A549 (cell line): ENCODE data around the gene TMEM141.

Experiments used
- KDM1A ChIP-seq: fragments of 200-600 bp; sonication (generic); IDR thresholded peaks from 2 replicates; pipeline ENCODE4 v1.6.1; 2016; ENCODE audit warnings: low read depth, mild to moderate bottlenecking
- MYC ChIP-seq: IDR thresholded peaks from 2 replicates; pipeline ENCODE4 v1.6.1; 2012; ENCODE audit warnings: mild to moderate bottlenecking, inconsistent platforms, low read length, improper control_type of control experiment, borderline replicate concordance
- PHF8 ChIP-seq: fragments of 200-600 bp; sonication (generic); IDR thresholded peaks from 2 replicates; pipeline ENCODE4 v1.6.1; 2016; ENCODE audit warnings: low read depth, mild to moderate bottlenecking, antibody characterized with exemption, moderate library complexity, borderline replicate concordance
- POLR2A ChIP-seq: IDR thresholded peaks from 2 replicates; pipeline ENCODE4 v1.6.1; 2012; ENCODE audit warnings: mild to moderate bottlenecking, low read length
- RNF2 ChIP-seq: fragments of 200-600 bp; sonication (generic); IDR thresholded peaks from 2 replicates; pipeline ENCODE4 v1.6.1; 2016; ENCODE audit warnings: low read depth, mild to moderate bottlenecking, antibody characterized with exemption, moderate library complexity, borderline replicate concordance
- TF ChIP-seq, protein P1 (sequence below): fragments of >200 bp; sonication (Bioruptor Twin); formaldehyde crosslinking; IDR thresholded peaks from 3 replicates; pipeline ENCODE4 v1.5.1; 2016
- TF ChIP-seq, protein P2 (sequence below): IDR thresholded peaks from 2 replicates; pipeline ENCODE4 v1.6.1; 2012
- TF ChIP-seq, protein P3 (sequence below): fragments of 450-650 bp; IDR thresholded peaks from 2 replicates; pipeline ENCODE4 v1.6.1; 2014; ENCODE audit warnings: antibody characterized with exemption

GRCh38 chr9:136826188-136826541 is 35.0 kb downstream of the TMEM141 start:
- TF ChIP-seq RNF2 (no peak), POLR2A (no peak), PHF8 (no peak), KDM1A (no peak), MYC (no peak)
- TF ChIP-seq, protein P1, sequence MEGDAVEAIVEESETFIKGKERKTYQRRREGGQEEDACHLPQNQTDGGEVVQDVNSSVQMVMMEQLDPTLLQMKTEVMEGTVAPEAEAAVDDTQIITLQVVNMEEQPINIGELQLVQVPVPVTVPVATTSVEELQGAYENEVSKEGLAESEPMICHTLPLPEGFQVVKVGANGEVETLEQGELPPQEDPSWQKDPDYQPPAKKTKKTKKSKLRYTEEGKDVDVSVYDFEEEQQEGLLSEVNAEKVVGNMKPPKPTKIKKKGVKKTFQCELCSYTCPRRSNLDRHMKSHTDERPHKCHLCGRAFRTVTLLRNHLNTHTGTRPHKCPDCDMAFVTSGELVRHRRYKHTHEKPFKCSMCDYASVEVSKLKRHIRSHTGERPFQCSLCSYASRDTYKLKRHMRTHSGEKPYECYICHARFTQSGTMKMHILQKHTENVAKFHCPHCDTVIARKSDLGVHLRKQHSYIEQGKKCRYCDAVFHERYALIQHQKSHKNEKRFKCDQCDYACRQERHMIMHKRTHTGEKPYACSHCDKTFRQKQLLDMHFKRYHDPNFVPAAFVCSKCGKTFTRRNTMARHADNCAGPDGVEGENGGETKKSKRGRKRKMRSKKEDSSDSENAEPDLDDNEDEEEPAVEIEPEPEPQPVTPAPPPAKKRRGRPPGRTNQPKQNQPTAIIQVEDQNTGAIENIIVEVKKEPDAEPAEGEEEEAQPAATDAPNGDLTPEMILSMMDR = no peak
- TF ChIP-seq, protein P2, sequence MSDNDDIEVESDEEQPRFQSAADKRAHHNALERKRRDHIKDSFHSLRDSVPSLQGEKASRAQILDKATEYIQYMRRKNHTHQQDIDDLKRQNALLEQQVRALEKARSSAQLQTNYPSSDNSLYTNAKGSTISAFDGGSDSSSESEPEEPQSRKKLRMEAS = no peak
- TF ChIP-seq, protein P3, sequence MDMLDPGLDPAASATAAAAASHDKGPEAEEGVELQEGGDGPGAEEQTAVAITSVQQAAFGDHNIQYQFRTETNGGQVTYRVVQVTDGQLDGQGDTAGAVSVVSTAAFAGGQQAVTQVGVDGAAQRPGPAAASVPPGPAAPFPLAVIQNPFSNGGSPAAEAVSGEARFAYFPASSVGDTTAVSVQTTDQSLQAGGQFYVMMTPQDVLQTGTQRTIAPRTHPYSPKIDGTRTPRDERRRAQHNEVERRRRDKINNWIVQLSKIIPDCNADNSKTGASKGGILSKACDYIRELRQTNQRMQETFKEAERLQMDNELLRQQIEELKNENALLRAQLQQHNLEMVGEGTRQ = no peak
